GM12878 (cell line): ENCODE measurements around the gene NCF2. TPM values are rescaled to one million over a fixed set of nuclear protein-coding genes. Genes with fewer than 3 reads are reported as not detected.

Experiments
- ATAC-seq: fragments of 200-7000 bp; cut with Tn5 transposase; 3 replicates; pipeline ENCODE4 v1.9.1; 2020; ENCODE audit warnings: mild to moderate bottlenecking, moderate library complexity
- BruUV-seq: library from RNA; stranded (reverse); fragments of 400-500 nt; replicated peaks from 2 replicates; lab custom pipeline; 2021; lab: Mats Ljungman, UMichigan
- CTCF ChIA-PET: fragments of 300-600 bp; sonication (Branson Sonifier 250); formaldehyde crosslinking; extraction: SDS; loops from one replicate; lab custom pipeline; 2021; ENCODE audit warnings: inconsistent platforms; lab: Yijun Ruan, JAX
- POLR2A ChIA-PET: fragments of 350-600 bp; formaldehyde crosslinking; extraction: SDS; loops from one replicate; lab custom pipeline; 2021; ENCODE audit warnings: inconsistent platforms; lab: Charles Lee
- RAD21 ChIA-PET: fragments of 300-600 bp; sonication (Branson Sonifier 250); formaldehyde crosslinking; loops from one replicate; lab custom pipeline; 2023; ENCODE audit warnings: antibody characterized with exemption; ENCODE audit not compliant: unreplicated experiment; lab: Charles Lee
- SMC1A ChIA-PET: fragments of 300-600 bp; sonication (Branson Sonifier 250); formaldehyde crosslinking; loops from one replicate; lab custom pipeline; 2023; ENCODE audit not compliant: unreplicated experiment, uncharacterized antibody; lab: Charles Lee
- DNase-seq: peaks from one replicate; pipeline ENCODE4 v3.0.0-alpha.2; 2011; ENCODE audit warnings: low read depth, low spot score
- FAIRE-seq: peaks from 3 replicates; lab custom pipeline; 2011; peaks lifted over from hg19 to GRCh38; lab: Jason Lieb, UNC
- H2AFZ ChIP-seq: 2 replicates; pipeline ENCODE4 v1.6.0; 2011; ENCODE audit warnings: low read depth, low read length, control low read depth; ENCODE audit not compliant: control insufficient read depth
- H3K27ac ChIP-seq: 2 replicates; pipeline ENCODE4 v1.5.1; 2011; ENCODE audit warnings: control low read depth; ENCODE audit not compliant: control insufficient read depth, insufficient read depth
- H3K27me3 ChIP-seq, 2 experiments: replicated peaks in 1 of 2; 2 replicates each; pipeline versions ENCODE4 v1.6.0 to v1.6.1; 2011; ENCODE audit warnings: low read length in 1 of 2; ENCODE audit not compliant: control insufficient read depth in 2 of 2, insufficient read depth in 2 of 2
- H3K36me3 ChIP-seq, 2 experiments: 2 replicates each; pipeline ENCODE4 v1.5.1; 2011; ENCODE audit warnings: low read length in 1 of 2; ENCODE audit not compliant: control insufficient read depth in 2 of 2, insufficient read depth in 2 of 2
- H3K4me1 ChIP-seq: 2 replicates; pipeline ENCODE4 v1.6.1; 2011; ENCODE audit warnings: mild to moderate bottlenecking, low read length, moderate library complexity, mixed read lengths; ENCODE audit not compliant: control insufficient read depth, insufficient read depth
- H3K4me2 ChIP-seq: 2 replicates; pipeline ENCODE4 v1.6.0; 2011; ENCODE audit warnings: control low read depth; ENCODE audit not compliant: control insufficient read depth, insufficient read depth
- H3K4me3 ChIP-seq: fragments of 200-600 bp; sonication (generic); 2 replicates; pipeline ENCODE4 v1.5.1; 2016
- H3K79me2 ChIP-seq: 2 replicates; pipeline ENCODE4 v1.6.0; 2011; ENCODE audit warnings: low read length; ENCODE audit not compliant: control insufficient read depth, insufficient read depth
- H3K9ac ChIP-seq: 2 replicates; pipeline ENCODE4 v1.8.0; 2011; ENCODE audit warnings: low read length, control low read depth, mixed read lengths; ENCODE audit not compliant: control insufficient read depth, insufficient read depth
- H3K9me3 ChIP-seq: replicated peaks from 3 replicates; pipeline ENCODE4 v1.5.1; 2011; ENCODE audit warnings: mild to moderate bottlenecking, low read length; ENCODE audit not compliant: control insufficient read depth, insufficient read depth
- H4K20me1 ChIP-seq: 2 replicates; pipeline ENCODE4 v1.6.0; 2011; ENCODE audit not compliant: control insufficient read depth, insufficient read depth
- BCL11A ChIP-seq: IDR thresholded peaks from 2 replicates; pipeline ENCODE4 v1.6.1; 2011; ENCODE audit warnings: low read depth, low read length
- FOXM1 ChIP-seq: IDR thresholded peaks from 2 replicates; pipeline ENCODE4 v1.6.1; 2012; ENCODE audit warnings: low read depth, mild to moderate bottlenecking, inconsistent platforms, low read length, moderate library complexity
- GABPA ChIP-seq: IDR thresholded peaks from 2 replicates; pipeline ENCODE4 v1.6.1; 2014; ENCODE audit warnings: antibody characterized with exemption, low read depth, mild to moderate bottlenecking, inconsistent platforms
- HCFC1 ChIP-seq: fragments of 150-350 bp; IDR thresholded peaks from 2 replicates; pipeline ENCODE4 v1.6.1; 2014; ENCODE audit warnings: low read length
- NFXL1 ChIP-seq: fragments of 450-650 bp; IDR thresholded peaks from 2 replicates; pipeline ENCODE4 v1.6.1; 2017; ENCODE audit warnings: antibody characterized with exemption, mild to moderate bottlenecking, borderline replicate concordance
- NFYB ChIP-seq: IDR thresholded peaks from 2 replicates; pipeline ENCODE4 v1.6.1; 2011; ENCODE audit warnings: low read depth, mild to moderate bottlenecking, low read length, improper control_type of control experiment, moderate library complexity; ENCODE audit not compliant: insufficient read depth
- RBBP5 ChIP-seq: fragments of 200-600 bp; sonication (generic); conservative IDR thresholded peaks from 2 replicates; pipeline ENCODE4 v1.6.1; 2016
- SMAD1 ChIP-seq: fragments of 450-650 bp; IDR thresholded peaks from 2 replicates; pipeline ENCODE4 v1.6.1; 2018; ENCODE audit warnings: mild to moderate bottlenecking, low read depth; ENCODE audit not compliant: partially characterized antibody
- SUZ12 ChIP-seq: fragments of 200-600 bp; sonication (generic); IDR thresholded peaks from one replicate; pipeline ENCODE4 v1.6.1; 2018; ENCODE audit warnings: antibody characterized with exemption, mild to moderate bottlenecking; ENCODE audit not compliant: unreplicated experiment
- YY1 ChIP-seq: IDR thresholded peaks from 2 replicates; pipeline ENCODE4 v1.6.1; 2011; ENCODE audit warnings: low read depth, mild to moderate bottlenecking, low read length
- ZNF274 ChIP-seq: IDR thresholded peaks from one replicate; pipeline ENCODE4 v1.8.0; 2011; ENCODE audit not compliant: insufficient read length, insufficient read depth
- ZNF592 ChIP-seq: fragments of 450-650 bp; IDR thresholded peaks from 2 replicates; pipeline ENCODE4 v1.6.1; 2017; ENCODE audit warnings: mild to moderate bottlenecking, moderate library complexity
- WGBS: methylation state at CpG from one replicate; pipeline ENCODE4 v1.1.6; 2016; ENCODE audit warnings: low lambda C conversion rate; ENCODE audit not compliant: insufficient replicate concordance, insufficient coverage; ENCODE audit errors: missing lambda C conversion rate; 5-methylcytosine and 5-hydroxymethylcytosine counted together
- in situ Hi-C: fragments of 300-500 bp; cut with MboI; formaldehyde crosslinking; loops from 9 replicates; pipeline ENCODE4 v1.14.3; 2018; ENCODE audit warnings: mixed read lengths
- intact Hi-C: fragments of 100-400 bp; cut with micrococcal nuclease; formaldehyde crosslinking; loops from one replicate; pipeline ENCODE4 v1.14.2; 2022; ENCODE audit not compliant: unreplicated experiment
- polyA plus RNA-seq, 11 experiments: library from polyadenylated mRNA; depleted of rRNA in 4 of 11; unstranded in 6 of 11; stranded (reverse) in 5 of 11; fragments of >200 nt; fragmentation: Nextera tagmentation in 4 of 11; fragmentation: Illumina TruSeq in 1 of 11; extraction: Ambion mirVana in 4 of 11; extraction: Trizol in 1 of 11; gene quantifications; 1 replicate in 1 of 11; 2 replicates in 10 of 11; pipeline versions ENCODE4 v1.2.1 to v1.2.3, GENCODE V29; 2011 to 2016; ENCODE audit warnings: inconsistent platforms in 2 of 11, missing spikeins in 2 of 11, low read depth in 1 of 11
- total RNA-seq, 4 experiments: library from RNA; depleted of rRNA in 3 of 4; stranded (reverse); fragments of >200 nt in 3 of 4; fragmentation: Illumina TruSeq in 1 of 4; extraction: Trizol in 1 of 4; gene quantifications; 2 replicates each; pipeline versions ENCODE4 v1.2.1 to v1.2.3, GENCODE V29; 2013 to 2021
- TF ChIP-seq, protein P1 (sequence below): fragments of 450-650 bp; IDR thresholded peaks from 2 replicates; pipeline ENCODE4 v1.6.1; 2016; ENCODE audit warnings: mild to moderate bottlenecking, moderate library complexity, borderline replicate concordance

Gene NCF2
- total and polyA plus RNA-seq, 10 of the 15 experiments (the other 5 are each of a cell fraction or from before 2014, with no cell fraction given), result 31.4 to 256 (median 77.1) TPM

DNA sequence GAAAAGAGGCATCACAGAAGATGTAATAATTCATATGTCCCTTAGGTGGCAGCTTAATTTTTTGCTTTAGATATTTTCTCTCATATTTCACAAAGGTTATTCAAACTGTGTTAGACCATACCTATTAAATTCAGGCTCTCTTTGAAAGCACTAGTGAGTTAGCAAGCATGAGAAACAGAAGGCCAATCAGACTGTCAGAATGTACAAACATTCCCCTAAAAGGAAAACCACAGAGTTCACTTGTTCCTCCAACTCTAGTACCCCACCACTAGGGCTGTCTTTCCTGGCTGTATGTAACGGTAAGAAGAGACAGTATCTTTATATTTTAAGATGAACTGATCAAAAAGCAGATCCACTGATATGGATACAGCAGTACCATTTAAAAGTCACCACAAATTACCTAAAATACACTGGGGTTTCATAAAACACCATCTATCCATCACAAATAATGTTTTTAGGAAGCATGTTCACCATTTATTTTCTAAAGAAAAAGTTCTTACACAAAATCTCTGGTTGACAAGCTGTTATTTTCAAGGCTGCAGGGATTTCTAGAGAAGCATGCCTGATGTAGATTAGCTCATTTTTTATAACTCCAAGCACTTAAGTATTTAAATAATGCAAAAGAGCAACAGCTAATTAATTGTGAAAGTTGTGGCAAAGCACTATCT, 43.6 kb upstream of the NCF2 start (continued):
- no peak for TF ChIP-seq ZNF592
- TF ChIP-seq BCL11A, result no peak
- TF ChIP-seq GABPA, result no peak
- no peak for TF ChIP-seq RBBP5
- no peak for TF ChIP-seq ZNF274
- no peak for TF ChIP-seq SMAD1

DNA sequence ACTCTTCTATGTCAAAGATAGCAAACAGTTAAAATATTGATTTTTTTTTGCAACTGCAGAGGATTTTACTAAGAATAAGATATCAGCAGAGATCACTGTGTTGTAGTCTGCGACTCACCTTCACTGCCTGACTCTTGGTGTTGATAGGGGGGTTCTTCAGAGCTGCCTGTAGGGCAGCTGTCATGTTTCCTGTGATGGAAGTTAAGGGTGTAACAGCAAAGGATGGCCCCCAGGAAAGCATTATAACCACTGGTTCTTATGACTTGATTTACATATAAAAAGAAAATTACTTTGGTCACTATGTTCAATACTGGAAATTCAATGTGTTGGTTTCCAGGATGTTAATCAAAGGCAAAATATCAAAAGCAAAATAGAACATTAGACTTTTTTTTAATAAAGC, 42.7 kb upstream of the NCF2 start:
- peaks cover 3% of the 10 kb centered on the region; the same call in 1 of the 2 replicates for H3K4me1 ChIP-seq
- H3K27ac ChIP-seq, result peak overlapping the region; percentile 96
- H3K9ac ChIP-seq, result peak overlapping the region; percentile 98
- peak; percentile 9; the same call in 1 of the 3 replicates for ATAC-seq
- H3K79me2 ChIP-seq, result peaks cover 83% of the 10 kb centered on the region
- H3K4me2 ChIP-seq, result peak overlapping the region; percentile 81
- no peak for DNase-seq
- intact Hi-C loops (loop anchor here (1.0 kb wide), 1 partner anchor 43 kb away; the partner anchor contains the start of gene NCF2), in situ Hi-C loops (no loop called here)
- BruUV-seq, result no TSS peak
- H3K9me3 ChIP-seq, result no peaks in the 10 kb centered on the region
- no peak for FAIRE-seq
- peak overlapping the region; percentile 88 for H3K4me3 ChIP-seq
- peaks cover 4 to 19% of the 10 kb centered on the region in 2 experiments for H3K36me3 ChIP-seq
- H4K20me1 ChIP-seq, result no peaks in the 10 kb centered on the region
- RAD21 ChIA-PET, result interaction anchor here (0.6 to 5.5 kb wide), 9 partner anchors 16 to 283 kb away, joined by 3 to 56 read pairs (median 17); partner anchors contain the start of genes APOBEC4 and NCF2
- CTCF ChIA-PET, result interaction anchor here (0.6 to 5.8 kb wide), 19 partner anchors 10 to 283 kb away, joined by 3 to 81 read pairs (median 5); partner anchors contain the start of genes APOBEC4 and NCF2
- POLR2A ChIA-PET, result interaction anchor here (0.7 to 3.9 kb wide), 5 partner anchors 16 to 43 kb away, joined by 4 to 27 read pairs (median 5); partner anchors contain the start of genes APOBEC4 and NCF2
- no peaks in the 10 kb centered on the region for H3K27me3 ChIP-seq
- WGBS, result 0% methylated on average over 1 of the region's 1 CpG
- SMC1A ChIA-PET, result interaction anchor here (0.9 to 6.6 kb wide), 16 partner anchors 7 to 284 kb away, joined by 3 to 70 read pairs (median 8); partner anchors contain the start of genes APOBEC4, NCF2 and SMG7
- no peak overlapping the region for H2AFZ ChIP-seq
- TF ChIP-seq HCFC1 (no peak), NFYB (no peak), FOXM1 (no peak), NFXL1 (no peak), SUZ12 (no peak), YY1 (0 out of 2 replicates have a peak, but pooled peaks have one; percentile 37), GABPA (peak; percentile 56; the same call in 1 of the 2 replicates)
- TF ChIP-seq, protein P1, sequence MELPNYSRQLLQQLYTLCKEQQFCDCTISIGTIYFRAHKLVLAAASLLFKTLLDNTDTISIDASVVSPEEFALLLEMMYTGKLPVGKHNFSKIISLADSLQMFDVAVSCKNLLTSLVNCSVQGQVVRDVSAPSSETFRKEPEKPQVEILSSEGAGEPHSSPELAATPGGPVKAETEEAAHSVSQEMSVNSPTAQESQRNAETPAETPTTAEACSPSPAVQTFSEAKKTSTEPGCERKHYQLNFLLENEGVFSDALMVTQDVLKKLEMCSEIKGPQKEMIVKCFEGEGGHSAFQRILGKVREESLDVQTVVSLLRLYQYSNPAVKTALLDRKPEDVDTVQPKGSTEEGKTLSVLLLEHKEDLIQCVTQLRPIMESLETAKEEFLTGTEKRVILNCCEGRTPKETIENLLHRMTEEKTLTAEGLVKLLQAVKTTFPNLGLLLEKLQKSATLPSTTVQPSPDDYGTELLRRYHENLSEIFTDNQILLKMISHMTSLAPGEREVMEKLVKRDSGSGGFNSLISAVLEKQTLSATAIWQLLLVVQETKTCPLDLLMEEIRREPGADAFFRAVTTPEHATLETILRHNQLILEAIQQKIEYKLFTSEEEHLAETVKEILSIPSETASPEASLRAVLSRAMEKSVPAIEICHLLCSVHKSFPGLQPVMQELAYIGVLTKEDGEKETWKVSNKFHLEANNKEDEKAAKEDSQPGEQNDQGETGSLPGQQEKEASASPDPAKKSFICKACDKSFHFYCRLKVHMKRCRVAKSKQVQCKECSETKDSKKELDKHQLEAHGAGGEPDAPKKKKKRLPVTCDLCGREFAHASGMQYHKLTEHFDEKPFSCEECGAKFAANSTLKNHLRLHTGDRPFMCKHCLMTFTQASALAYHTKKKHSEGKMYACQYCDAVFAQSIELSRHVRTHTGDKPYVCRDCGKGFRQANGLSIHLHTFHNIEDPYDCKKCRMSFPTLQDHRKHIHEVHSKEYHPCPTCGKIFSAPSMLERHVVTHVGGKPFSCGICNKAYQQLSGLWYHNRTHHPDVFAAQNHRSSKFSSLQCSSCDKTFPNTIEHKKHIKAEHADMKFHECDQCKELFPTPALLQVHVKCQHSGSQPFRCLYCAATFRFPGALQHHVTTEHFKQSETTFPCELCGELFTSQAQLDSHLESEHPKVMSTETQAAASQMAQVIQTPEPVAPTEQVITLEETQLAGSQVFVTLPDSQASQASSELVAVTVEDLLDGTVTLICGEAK, result peak; percentile 50; the same call in 1 of the 2 replicates
